Glutamatergic neuron (in vitro differentiated cells): ENCODE data around the gene PRKAG3. TPM values are rescaled to one million over a fixed set of nuclear protein-coding genes. Genes with fewer than 3 reads are reported as not detected.
"Not testable (repeated sequence)": the region's sequence is repeated elsewhere in the genome, so short reads cannot be mapped to it uniquely, and the experiment has no call there.

ENCODE experiments used
- DNase-seq: peaks from one replicate; pipeline ENCODE4 v3.0.0; 2022
- H3K27ac Mint-ChIP-seq: one replicate; pipeline ENCODE4 v1.8.0; 2020; ENCODE audit warnings: mild to moderate bottlenecking, mixed read lengths, inconsistent platforms; ENCODE audit not compliant: unreplicated experiment
- H3K27me3 Mint-ChIP-seq: one replicate; pipeline ENCODE4 v1.8.0; 2020; ENCODE audit warnings: mild to moderate bottlenecking, moderate library complexity, mixed read lengths, inconsistent platforms; ENCODE audit not compliant: unreplicated experiment
- H3K36me3 Mint-ChIP-seq: one replicate; pipeline ENCODE4 v1.8.0; 2020; ENCODE audit warnings: mild to moderate bottlenecking, mixed read lengths, inconsistent platforms; ENCODE audit not compliant: unreplicated experiment
- H3K4me1 Mint-ChIP-seq: one replicate; pipeline ENCODE4 v1.8.0; 2020; ENCODE audit warnings: mild to moderate bottlenecking, low read depth, mixed read lengths, inconsistent platforms; ENCODE audit not compliant: unreplicated experiment
- H3K4me3 Mint-ChIP-seq: one replicate; pipeline ENCODE4 v1.8.0; 2020; ENCODE audit warnings: mild to moderate bottlenecking, mixed read lengths, inconsistent platforms; ENCODE audit not compliant: unreplicated experiment
- H3K9me3 Mint-ChIP-seq: one replicate; pipeline ENCODE4 v1.8.0; 2020; ENCODE audit warnings: mild to moderate bottlenecking, moderate library complexity, mixed read lengths, inconsistent platforms; ENCODE audit not compliant: unreplicated experiment
- CTCF ChIP-seq: fragments of 200-600 bp; sonication (generic); IDR thresholded peaks from one replicate; pipeline ENCODE4 v1.5.0; 2021; ENCODE audit not compliant: partially characterized antibody, unreplicated experiment
- total RNA-seq: library from RNA; stranded (reverse); fragmentation: NEBNext Ultra II Directional; extraction: Animal tissue kit (Norgen Biotek cat#: 25700); gene quantifications from one replicate; pipeline ENCODE4 v1.2.1, GENCODE V29; 2021; ENCODE audit not compliant: unreplicated experiment

Gene PRKAG3
- total RNA-seq, 1 donor from 2014 or later = not detected

GRCh38 chr2:218780851-218781690 is 50.5 kb downstream of the PRKAG3 start:
- H3K36me3 Mint-ChIP-seq = peaks cover 13% of the 10 kb centered on the region
- H3K27me3 Mint-ChIP-seq = peaks cover 13% of the 10 kb centered on the region
- peaks cover 8% of the 10 kb centered on the region for H3K9me3 Mint-ChIP-seq
- H3K4me3 Mint-ChIP-seq = peak overlapping the region; percentile 81
- H3K27ac Mint-ChIP-seq = no peak overlapping the region
- no peak for DNase-seq
- TF ChIP-seq CTCF = no peak
- peaks cover 2% of the 10 kb centered on the region for H3K4me1 Mint-ChIP-seq

- H3K27ac Mint-ChIP-seq = no peak overlapping the region
- peaks cover 15% of the 10 kb centered on the region for H3K36me3 Mint-ChIP-seq
- H3K4me1 Mint-ChIP-seq = peaks cover 2% of the 10 kb centered on the region
- no peak overlapping the region for H3K4me3 Mint-ChIP-seq
- no peak for TF ChIP-seq CTCF
- H3K27me3 Mint-ChIP-seq = peaks cover 13% of the 10 kb centered on the region
- DNase-seq = no peak
- H3K9me3 Mint-ChIP-seq = peaks cover 9% of the 10 kb centered on the region
Measured at GRCh38 chr2:218780046-218780445, 51.6 kb downstream of the PRKAG3 start.

GRCh38 chr2:218777276-218777990 is 54.2 kb downstream of the PRKAG3 start:
- TF ChIP-seq CTCF = no peak
- H3K27me3 Mint-ChIP-seq = peaks cover 8% of the 10 kb centered on the region
- H3K4me3 Mint-ChIP-seq = no peak overlapping the region
- peaks cover 2% of the 10 kb centered on the region for H3K4me1 Mint-ChIP-seq
- H3K27ac Mint-ChIP-seq = no peak overlapping the region
- peaks cover 11% of the 10 kb centered on the region for H3K36me3 Mint-ChIP-seq
- no peak for DNase-seq
- peaks cover 12% of the 10 kb centered on the region for H3K9me3 Mint-ChIP-seq

- TF ChIP-seq CTCF = no peak
- Mint-ChIP-seq H3K36me3 (peaks cover 11% of the 10 kb centered on the region), H3K27me3 (peaks cover 10% of the 10 kb centered on the region), H3K4me1 (peaks cover 2% of the 10 kb centered on the region), H3K27ac (no peak overlapping the region), H3K9me3 (peaks cover 12% of the 10 kb centered on the region), H3K4me3 (no peak overlapping the region)
- DNase-seq = no peak
Measured at GRCh38 chr2:218776488-218776887, 55.1 kb downstream of the PRKAG3 start.

- H3K27me3 Mint-ChIP-seq = peaks cover 5% of the 10 kb centered on the region
- no peaks in the 10 kb centered on the region for H3K4me1 Mint-ChIP-seq
Measured at GRCh38 chr2:218773881-218774280, 57.7 kb downstream of the PRKAG3 start.

GRCh38 chr2:218772759-218773158 is 58.8 kb downstream of the PRKAG3 start:
- not testable (repeated sequence) for H3K4me3 Mint-ChIP-seq, H3K27ac Mint-ChIP-seq
- peaks cover 11% of the 10 kb centered on the region for H3K36me3 Mint-ChIP-seq

More at GRCh38 chr2:218773881-218774280, 57.7 kb downstream of the PRKAG3 start:
- Mint-ChIP-seq H3K9me3 (peaks cover 12% of the 10 kb centered on the region), H3K36me3 (peaks cover 11% of the 10 kb centered on the region), H3K27ac (no peak overlapping the region), H3K4me3 (no peak overlapping the region)
- TF ChIP-seq CTCF = no peak
- no peak for DNase-seq

More at GRCh38 chr2:218772759-218773158, 58.8 kb downstream of the PRKAG3 start:
- not testable (repeated sequence) for DNase-seq, H3K27me3 Mint-ChIP-seq, H3K4me1 Mint-ChIP-seq, H3K9me3 Mint-ChIP-seq
